ENCODE results near the gene RMND1. TPM values are rescaled to one million over a fixed set of nuclear protein-coding genes. Genes with fewer than 3 reads are reported as not detected.

RMND1 gene
- total RNA-seq, 1 experiment from 2014 or later, result 19.8 TPM

- in situ Hi-C loops (cut with HindIII; ENCODE audit: low sequenced_read_pairs), result no loop called here
- no peak for DNase-seq (ENCODE audit: low spot score)
Measured at GRCh38 chr6:151430886-151431285, 21.0 kb downstream of the RMND1 start.

GRCh38 chr6:151428093-151428735 lies 23.7 kb downstream of the RMND1 start:
- no peak for DNase-seq (ENCODE audit: low spot score)
- in situ Hi-C loops (cut with HindIII; ENCODE audit: low sequenced_read_pairs), result no loop called here

- in situ Hi-C loops (cut with HindIII; ENCODE audit: low sequenced_read_pairs), result no loop called here
Measured at GRCh38 chr6:151425561-151425960, 26.4 kb downstream of the RMND1 start.

GRCh38 chr6:151422981-151423380 lies 28.9 kb downstream of the RMND1 start:
- in situ Hi-C loops (cut with HindIII; ENCODE audit: low sequenced_read_pairs), result no loop called here

More at GRCh38 chr6:151425561-151425960, 26.4 kb downstream of the RMND1 start:
- DNase-seq (ENCODE audit: low spot score), result no peak

GRCh38 chr6:151417477-151417876 lies 34.4 kb downstream of the RMND1 start:
- in situ Hi-C loops (cut with HindIII; ENCODE audit: low sequenced_read_pairs), result no loop called here
- no peak for DNase-seq (ENCODE audit: low spot score)

More at GRCh38 chr6:151422981-151423380, 28.9 kb downstream of the RMND1 start:
- DNase-seq (ENCODE audit: low spot score), result no peak

GRCh38 chr6:151414641-151415260 lies 37.2 kb downstream of the RMND1 start:
- DNase-seq (ENCODE audit: low spot score), result no peak
- in situ Hi-C loops (cut with HindIII; ENCODE audit: low sequenced_read_pairs), result no loop called here

GRCh38 chr6:151413372-151414145 lies 38.4 kb downstream of the RMND1 start:
- no peak for DNase-seq (ENCODE audit: low spot score)
- in situ Hi-C loops (cut with HindIII; ENCODE audit: low sequenced_read_pairs), result no loop called here

- no peak for DNase-seq (ENCODE audit: low spot score)
- in situ Hi-C loops (cut with HindIII; ENCODE audit: low sequenced_read_pairs), result no loop called here
Measured at GRCh38 chr6:151412909-151413308, 39.0 kb downstream of the RMND1 start.

GRCh38 chr6:151409679-151410078 lies 42.2 kb downstream of the RMND1 start:
- no peak for DNase-seq (ENCODE audit: low spot score)
- in situ Hi-C loops (cut with HindIII; ENCODE audit: low sequenced_read_pairs), result no loop called here

GRCh38 chr6:151409260-151409659 lies 42.7 kb downstream of the RMND1 start:
- in situ Hi-C loops (cut with HindIII; ENCODE audit: low sequenced_read_pairs), result no loop called here
- no peak for DNase-seq (ENCODE audit: low spot score)

- peak; percentile 19 for DNase-seq (ENCODE audit: low spot score)
- in situ Hi-C loops (cut with HindIII; ENCODE audit: low sequenced_read_pairs), result no loop called here
Measured at GRCh38 chr6:151408858-151409257, 43.1 kb downstream of the RMND1 start.

- no peak for DNase-seq (ENCODE audit: low spot score)
- in situ Hi-C loops (cut with HindIII; ENCODE audit: low sequenced_read_pairs), result no loop called here
Measured at GRCh38 chr6:151403919-151404308, 48.0 kb downstream of the RMND1 start.

GRCh38 chr6:151402228-151402627 lies 49.7 kb downstream of the RMND1 start:
- DNase-seq (ENCODE audit: low spot score), result no peak
- in situ Hi-C loops (cut with HindIII; ENCODE audit: low sequenced_read_pairs), result no loop called here

- DNase-seq (ENCODE audit: low spot score), result no peak
- in situ Hi-C loops (cut with HindIII; ENCODE audit: low sequenced_read_pairs), result no loop called here
Measured at GRCh38 chr6:151400473-151400872, 51.5 kb downstream of the RMND1 start.

- in situ Hi-C loops (cut with HindIII; ENCODE audit: low sequenced_read_pairs), result no loop called here
- no peak for DNase-seq (ENCODE audit: low spot score)
Measured at GRCh38 chr6:151399679-151400078, 52.2 kb downstream of the RMND1 start.

GRCh38 chr6:151393410-151393809 lies 58.5 kb downstream of the RMND1 start:
- in situ Hi-C loops (cut with HindIII; ENCODE audit: low sequenced_read_pairs), result no loop called here
- no peak for DNase-seq (ENCODE audit: low spot score)

GRCh38 chr6:151392427-151392826 lies 59.5 kb downstream of the RMND1 start:
- DNase-seq (ENCODE audit: low spot score), result no peak
- in situ Hi-C loops (cut with HindIII; ENCODE audit: low sequenced_read_pairs), result no loop called here

GRCh38 chr6:151391471-151392413 lies 60.2 kb downstream of the RMND1 start, which contains the start of gene ZBTB2:
Gene ZBTB2, minus strand, starts transcription at chr6:151391559. Its CDS starts 17,922 bp downstream, at chr6:151373637.
- in situ Hi-C loops (cut with HindIII; ENCODE audit: low sequenced_read_pairs), result no loop called here
- DNase-seq (ENCODE audit: low spot score), result peak; percentile 60

- in situ Hi-C loops (cut with HindIII; ENCODE audit: low sequenced_read_pairs), result no loop called here
- peak; percentile 52 for DNase-seq (ENCODE audit: low spot score)
Measured at GRCh38 chr6:151390851-151391470, 61.0 kb downstream of the RMND1 start.

Measured in G401 (cell line).